ENCODE measurements around the gene PRKCQ. TPM values are rescaled to one million over a fixed set of nuclear protein-coding genes. Genes with fewer than 3 reads are reported as not detected.
A peak's percentile ranks its signal among the peaks of the same experiment; 100 is the strongest.
"Not testable (repeated sequence)": the region's sequence is repeated elsewhere in the genome, so short reads cannot be mapped to it uniquely, and the experiment has no call there.

The PRKCQ gene
- total and polyA plus RNA-seq, 11 donors, result 0.04 to 2.0 (median 0.13) TPM; not detected in 1

DNA sequence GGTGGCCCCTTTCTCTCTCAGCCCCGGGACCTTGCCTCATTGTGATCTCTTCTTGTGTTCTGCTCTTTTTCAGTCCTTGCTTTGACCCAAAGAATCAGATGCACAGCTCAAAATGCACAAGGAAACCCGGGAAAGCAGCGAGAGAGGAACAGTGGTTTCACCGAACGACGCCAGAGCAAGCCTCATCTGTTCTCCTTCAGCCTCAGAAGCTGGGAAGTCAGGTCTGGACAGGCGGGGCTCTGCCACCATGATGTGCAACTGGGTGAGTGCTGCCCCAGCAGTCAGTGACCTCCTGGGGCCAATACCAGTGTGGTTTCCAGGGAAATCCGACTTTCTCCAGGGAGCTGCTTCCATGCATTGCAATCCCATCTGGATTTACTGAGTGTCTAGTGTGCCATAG is 133.4 kb downstream of the PRKCQ start:
- no peaks in the 10 kb centered on the region for H3K36me3 ChIP-seq
- H3K4me1 ChIP-seq, result peaks cover 0 to 5% (median 0%) of the 10 kb centered on the region in 12 donors
- DNase-seq (no peak), ATAC-seq (no peak)
- TF ChIP-seq, protein P1, sequence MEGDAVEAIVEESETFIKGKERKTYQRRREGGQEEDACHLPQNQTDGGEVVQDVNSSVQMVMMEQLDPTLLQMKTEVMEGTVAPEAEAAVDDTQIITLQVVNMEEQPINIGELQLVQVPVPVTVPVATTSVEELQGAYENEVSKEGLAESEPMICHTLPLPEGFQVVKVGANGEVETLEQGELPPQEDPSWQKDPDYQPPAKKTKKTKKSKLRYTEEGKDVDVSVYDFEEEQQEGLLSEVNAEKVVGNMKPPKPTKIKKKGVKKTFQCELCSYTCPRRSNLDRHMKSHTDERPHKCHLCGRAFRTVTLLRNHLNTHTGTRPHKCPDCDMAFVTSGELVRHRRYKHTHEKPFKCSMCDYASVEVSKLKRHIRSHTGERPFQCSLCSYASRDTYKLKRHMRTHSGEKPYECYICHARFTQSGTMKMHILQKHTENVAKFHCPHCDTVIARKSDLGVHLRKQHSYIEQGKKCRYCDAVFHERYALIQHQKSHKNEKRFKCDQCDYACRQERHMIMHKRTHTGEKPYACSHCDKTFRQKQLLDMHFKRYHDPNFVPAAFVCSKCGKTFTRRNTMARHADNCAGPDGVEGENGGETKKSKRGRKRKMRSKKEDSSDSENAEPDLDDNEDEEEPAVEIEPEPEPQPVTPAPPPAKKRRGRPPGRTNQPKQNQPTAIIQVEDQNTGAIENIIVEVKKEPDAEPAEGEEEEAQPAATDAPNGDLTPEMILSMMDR (IDR thresholded peaks at IDR 0.05), result no peak
- no peak for TF ChIP-seq POLR2A (IDR thresholded peaks at IDR 0.05)
- intact Hi-C loops (cut with DNase I), result loop anchor here in 1 of 10 donors (10.0 kb wide), 1 partner anchor 228 kb away; no protein-coding TSS in a partner anchor
- H3K27ac ChIP-seq, result no peak overlapping the region
- peaks cover 0 to 5% (median 0%) of the 10 kb centered on the region in 9 donors for H3K27me3 ChIP-seq
- no peaks in the 10 kb centered on the region for H3K9me3 ChIP-seq
- 89 to 94% (median 90%) methylated on average over 8 of the region's 8 CpGs for WGBS, 4 donors
- H3K4me3 ChIP-seq, result no peak overlapping the region

DNA sequence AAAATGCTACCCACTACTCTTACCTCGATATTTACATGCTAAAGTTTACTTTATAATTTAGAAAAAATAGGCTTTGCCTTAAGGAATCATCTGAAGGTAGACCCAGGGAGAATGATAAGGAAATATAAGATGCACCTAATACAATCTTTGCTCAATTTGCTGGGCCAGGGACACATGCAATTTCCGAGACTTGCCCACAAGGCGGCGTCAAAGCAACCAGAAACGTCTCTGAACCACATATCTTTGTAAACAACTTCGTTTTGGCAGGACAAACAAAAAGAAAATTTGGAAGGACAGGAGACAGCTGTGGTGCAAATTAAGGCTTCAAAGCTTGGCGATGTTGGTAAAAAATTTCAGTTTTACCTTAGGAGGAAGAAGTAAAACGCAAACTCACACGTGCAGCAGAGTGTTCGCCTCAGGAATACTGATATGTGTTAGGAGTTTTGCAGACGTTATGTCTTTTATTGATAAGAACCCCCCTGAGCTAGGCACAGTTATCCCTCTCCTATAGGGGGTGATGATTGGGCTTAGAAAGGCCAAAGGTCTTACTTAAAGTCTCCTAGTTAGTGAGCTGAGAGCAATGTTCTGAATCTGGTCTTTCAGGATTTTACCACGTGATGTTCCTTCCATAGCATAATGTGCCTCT is 134.3 kb downstream of the PRKCQ start:
- intact Hi-C loops (cut with DNase I), result loop anchor here in 1 of 10 donors (10.0 kb wide), 1 partner anchor 229 kb away; no protein-coding TSS in a partner anchor
- ATAC-seq, result no peak
- H3K36me3 ChIP-seq, result no peaks in the 10 kb centered on the region
- no peak overlapping the region for H3K27ac ChIP-seq
- WGBS, 4 donors, result 21 to 27% (median 25%) methylated on average over 12 of the region's 12 CpGs
- H3K9me3 ChIP-seq, result no peaks in the 10 kb centered on the region
- TF ChIP-seq, protein P1 (IDR thresholded peaks at IDR 0.05), result peak; percentile 26 to 67 (median 42)
- TF ChIP-seq POLR2A (IDR thresholded peaks at IDR 0.05), result no peak
- H3K27me3 ChIP-seq, result peaks cover 0 to 5% (median 0%) of the 10 kb centered on the region in 9 donors
- DNase-seq, result peak in 3 of 5 donors; percentile 16 to 50 (median 34)
- H3K4me3 ChIP-seq, result peak overlapping the region in 3 of 12 donors; percentile 10 to 35 (median 26)
- peaks cover 0 to 5% (median 0%) of the 10 kb centered on the region in 12 donors for H3K4me1 ChIP-seq

DNA sequence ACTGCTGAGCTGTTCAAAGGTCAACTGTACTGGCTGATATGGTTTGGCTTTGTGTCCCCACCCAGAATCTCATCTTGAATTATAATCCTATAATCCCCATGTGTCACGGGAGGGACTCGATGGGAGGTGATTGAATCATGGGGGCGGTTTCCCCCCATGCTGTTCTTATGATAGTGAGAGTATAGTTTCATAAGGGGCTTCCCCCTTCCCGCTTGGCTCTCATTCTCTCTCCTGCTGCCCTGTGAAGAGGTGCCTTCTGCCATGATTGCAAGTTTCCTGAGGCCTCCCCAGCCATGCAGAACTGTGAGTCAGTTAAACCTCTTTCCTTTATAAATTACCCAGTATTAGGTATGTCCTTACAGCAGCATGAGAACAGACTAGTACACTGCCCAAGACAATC is 140.2 kb downstream of the PRKCQ start:
- H3K36me3 ChIP-seq, ATAC-seq, H3K9me3 ChIP-seq, DNase-seq, H3K4me1 ChIP-seq, H3K4me3 ChIP-seq, H3K27me3 ChIP-seq, H3K27ac ChIP-seq: not testable (repeated sequence)
- 64 to 77% (median 73%) methylated on average over 4 of the region's 4 CpGs for WGBS, 4 donors
- intact Hi-C loops (cut with DNase I), result loop anchor here in 1 of 10 donors (10.0 kb wide), 1 partner anchor 235 kb away; no protein-coding TSS in a partner anchor

DNA sequence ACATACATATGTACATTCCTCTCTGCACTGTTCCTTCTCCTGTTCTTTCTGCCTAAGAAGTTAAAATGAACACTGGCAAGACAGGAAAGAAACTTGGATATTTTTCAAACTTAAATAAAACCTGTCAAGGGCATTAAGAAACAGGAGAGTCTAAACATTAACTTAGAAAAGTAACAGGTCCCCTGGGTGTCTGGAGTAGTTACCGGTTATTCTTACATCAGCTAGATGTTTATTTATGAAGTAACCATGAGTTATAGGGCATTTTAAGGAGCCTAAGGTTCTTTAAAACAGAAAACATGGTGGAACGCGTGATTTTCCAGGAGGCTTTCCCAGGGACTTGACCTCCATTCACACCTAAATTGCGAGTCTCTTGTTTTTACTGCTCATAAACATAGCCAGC is 148.2 kb downstream of the PRKCQ start:
- H3K9me3 ChIP-seq, result no peaks in the 10 kb centered on the region
- TF ChIP-seq POLR2A (IDR thresholded peaks at IDR 0.05), result no peak
- TF ChIP-seq, protein P1 (IDR thresholded peaks at IDR 0.05), result no peak
- DNase-seq (no peak), ATAC-seq (no peak)
- 56 to 61% (median 60%) methylated on average over 4 of the region's 4 CpGs for WGBS, 4 donors
- no peaks in the 10 kb centered on the region for H3K36me3 ChIP-seq
- peaks cover 0 to 11% (median 0%) of the 10 kb centered on the region in 9 donors for H3K27me3 ChIP-seq
- intact Hi-C loops (cut with DNase I), result no loop called here
- H3K27ac ChIP-seq, result no peak overlapping the region
- no peak overlapping the region for H3K4me3 ChIP-seq
- H3K4me1 ChIP-seq, result no peaks in the 10 kb centered on the region
